H9 (cell line): ENCODE measurements around the gene MYO1F. TPM values are rescaled to one million over a fixed set of nuclear protein-coding genes. Genes with fewer than 3 reads are reported as not detected.

ENCODE experiments used
- DNase-seq: peaks from one replicate; pipeline ENCODE4 v3.0.0-alpha.2; 2017
- H2AFZ ChIP-seq: one replicate; pipeline ENCODE4 v1.6.1; 2013; ENCODE audit warnings: mild to moderate bottlenecking, low read length, control low read depth, moderate library complexity
- H2AK5ac ChIP-seq: 2 replicates; pipeline ENCODE4 v1.6.1; 2013; ENCODE audit warnings: low read length, control low read depth, mixed read lengths; ENCODE audit not compliant: insufficient read length
- H2BK120ac ChIP-seq: one replicate; pipeline ENCODE4 v1.6.1; 2013; ENCODE audit warnings: low read depth, mild to moderate bottlenecking, low read length, control low read depth, inconsistent platforms; ENCODE audit not compliant: poor library complexity, severe bottlenecking
- H2BK12ac ChIP-seq: 2 replicates; pipeline ENCODE4 v1.6.1; 2013; ENCODE audit warnings: low read length, control low read depth, mixed read lengths, low read depth; ENCODE audit not compliant: insufficient read length
- H2BK15ac ChIP-seq: 2 replicates; pipeline ENCODE4 v1.6.1; 2013; ENCODE audit warnings: low read depth, low read length, control low read depth
- H2BK20ac ChIP-seq: one replicate; pipeline ENCODE4 v1.6.1; 2013; ENCODE audit warnings: low read depth, mild to moderate bottlenecking, low read length, control low read depth, inconsistent platforms; ENCODE audit not compliant: poor library complexity, severe bottlenecking
- H2BK5ac ChIP-seq: 2 replicates; pipeline ENCODE4 v1.6.1; 2013; ENCODE audit warnings: low read length, control low read depth, mixed read lengths; ENCODE audit not compliant: insufficient read length
- H3K14ac ChIP-seq: 2 replicates; pipeline ENCODE4 v1.6.1; 2013; ENCODE audit warnings: low read length, control low read depth; ENCODE audit not compliant: insufficient read depth
- H3K18ac ChIP-seq: 2 replicates; pipeline ENCODE4 v1.6.1; 2013; ENCODE audit warnings: low read depth, mild to moderate bottlenecking, mixed read lengths, low read length, control low read depth; ENCODE audit not compliant: insufficient read length
- H3K23ac ChIP-seq: 2 replicates; pipeline ENCODE4 v1.6.1; 2013; ENCODE audit warnings: low read length, control low read depth, mixed read lengths, low read depth; ENCODE audit not compliant: insufficient read length
- H3K23me2 ChIP-seq: 2 replicates; pipeline ENCODE4 v1.6.1; 2013; ENCODE audit warnings: low read depth, mild to moderate bottlenecking, mixed read lengths, low read length, control low read depth; ENCODE audit not compliant: insufficient read length, poor library complexity, severe bottlenecking
- H3K27ac ChIP-seq: 2 replicates; pipeline ENCODE4 v1.5.1; 2013; ENCODE audit warnings: low read length, control low read depth, mixed read lengths, low read depth; ENCODE audit not compliant: insufficient read length
- H3K27me3 ChIP-seq: 2 replicates; pipeline ENCODE4 v1.6.1; 2013; ENCODE audit warnings: low read length, control low read depth, inconsistent platforms; ENCODE audit not compliant: insufficient read depth
- H3K4ac ChIP-seq: 2 replicates; pipeline ENCODE4 v1.6.1; 2013; ENCODE audit warnings: low read depth, mild to moderate bottlenecking, control low read depth, inconsistent platforms, low read length, moderate library complexity
- H3K4me1 ChIP-seq: 2 replicates; pipeline ENCODE4 v1.6.1; 2013; ENCODE audit warnings: low read length, control low read depth, inconsistent platforms; ENCODE audit not compliant: insufficient read depth
- H3K4me2 ChIP-seq: 2 replicates; pipeline ENCODE4 v1.6.1; 2013; ENCODE audit warnings: low read length, control low read depth, mixed read lengths; ENCODE audit not compliant: insufficient read length, insufficient read depth
- H3K56ac ChIP-seq: 2 replicates; pipeline ENCODE4 v1.6.1; 2013; ENCODE audit warnings: low read depth, mild to moderate bottlenecking, mixed read lengths, low read length, control low read depth; ENCODE audit not compliant: insufficient read length
- H3K79me1 ChIP-seq: 2 replicates; pipeline ENCODE4 v1.6.1; 2013; ENCODE audit warnings: low read depth, mild to moderate bottlenecking, moderate library complexity, low read length, control low read depth, inconsistent platforms; ENCODE audit not compliant: insufficient read depth, poor library complexity, severe bottlenecking
- H3K79me2 ChIP-seq: 2 replicates; pipeline ENCODE4 v1.6.1; 2013; ENCODE audit warnings: low read length, control low read depth, inconsistent platforms; ENCODE audit not compliant: insufficient read depth
- H3K9ac ChIP-seq: 2 replicates; pipeline ENCODE4 v1.6.1; 2013; ENCODE audit warnings: low read length, control low read depth, mixed read lengths; ENCODE audit not compliant: insufficient read length; ENCODE audit errors: extremely low read depth
- H3K9me3 ChIP-seq: one replicate; pipeline ENCODE4 v1.6.1; 2013; ENCODE audit warnings: low read depth, low read length, inconsistent platforms; ENCODE audit not compliant: control insufficient read depth
- H3T11ph ChIP-seq: one replicate; pipeline ENCODE4 v1.6.1; 2013; ENCODE audit warnings: mild to moderate bottlenecking, low read length, control low read depth, inconsistent platforms
- H4K20me1 ChIP-seq: one replicate; pipeline ENCODE4 v1.6.1; 2013; ENCODE audit not compliant: control insufficient read depth, insufficient read length, insufficient read depth
- H4K5ac ChIP-seq: 2 replicates; pipeline ENCODE4 v1.6.1; 2013; ENCODE audit warnings: low read depth, mild to moderate bottlenecking, mixed read lengths, low read length, control low read depth; ENCODE audit not compliant: insufficient read length
- H4K8ac ChIP-seq: replicated peaks from 2 replicates; pipeline ENCODE4 v1.6.1; 2013; ENCODE audit warnings: low read length, control low read depth, mixed read lengths, low read depth; ENCODE audit not compliant: insufficient read length
- H4K91ac ChIP-seq: 2 replicates; pipeline ENCODE4 v1.6.1; 2013; ENCODE audit warnings: low read depth, mild to moderate bottlenecking, moderate library complexity, mixed read lengths, low read length, control low read depth; ENCODE audit not compliant: insufficient read length
- H3K27ac Mint-ChIP-seq, 3 experiments: 2 replicates in 2 of 3; 3 replicates in 1 of 3; pipeline ENCODE4 v1.8.0; 2020 to 2021; ENCODE audit warnings: mixed read lengths in 3 of 3, mild to moderate bottlenecking in 1 of 3, moderate library complexity in 1 of 3
- H3K27me3 Mint-ChIP-seq: 2 replicates; pipeline ENCODE4 v1.8.0; 2021; ENCODE audit warnings: low read depth, mild to moderate bottlenecking, moderate library complexity, mixed read lengths
- H3K36me3 Mint-ChIP-seq, 3 experiments: 2 replicates in 2 of 3; 3 replicates in 1 of 3; pipeline ENCODE4 v1.8.0; 2020 to 2021; ENCODE audit warnings: low read depth in 3 of 3, mixed read lengths in 3 of 3; ENCODE audit not compliant: insufficient read depth in 1 of 3
- H3K4me1 Mint-ChIP-seq, 2 experiments: 2 replicates each; pipeline ENCODE4 v1.8.0; 2020; ENCODE audit warnings: mixed read lengths in 2 of 2
- H3K4me3 Mint-ChIP-seq, 2 experiments: 2 replicates in 1 of 2; 3 replicates in 1 of 2; pipeline ENCODE4 v1.8.0; 2020 to 2021; ENCODE audit warnings: mild to moderate bottlenecking in 2 of 2, mixed read lengths in 2 of 2, moderate library complexity in 1 of 2
- H3K9me3 Mint-ChIP-seq, 2 experiments: 2 replicates in 1 of 2; 3 replicates in 1 of 2; pipeline ENCODE4 v1.8.0; 2020; ENCODE audit warnings: mild to moderate bottlenecking in 2 of 2, mixed read lengths in 2 of 2, moderate library complexity in 1 of 2
- CTCF ChIP-seq: fragments of 200-600 bp; sonication (generic); conservative IDR thresholded peaks from 3 replicates; pipeline ENCODE4 v1.8.0; 2021; ENCODE audit warnings: antibody characterized with exemption, mild to moderate bottlenecking
- WGBS: extraction: QIAGEN DNeasy Blood & Tissue Kit; methylation state at CpG from one replicate; pipeline ENCODE4 v1.1.7; 2013; ENCODE audit warnings: missing lambda C conversion rate, low lambda C conversion rate, mixed read lengths; ENCODE audit not compliant: insufficient read length; ENCODE audit errors: extremely low coverage; 5-methylcytosine and 5-hydroxymethylcytosine counted together
- total RNA-seq: library from RNA; stranded (reverse); gene quantifications from 2 replicates; pipeline ENCODE4 v1.2.1, GENCODE V29; 2021

The MYO1F gene
- total RNA-seq, 1 experiment from 2014 or later: 1.0 TPM

DNA sequence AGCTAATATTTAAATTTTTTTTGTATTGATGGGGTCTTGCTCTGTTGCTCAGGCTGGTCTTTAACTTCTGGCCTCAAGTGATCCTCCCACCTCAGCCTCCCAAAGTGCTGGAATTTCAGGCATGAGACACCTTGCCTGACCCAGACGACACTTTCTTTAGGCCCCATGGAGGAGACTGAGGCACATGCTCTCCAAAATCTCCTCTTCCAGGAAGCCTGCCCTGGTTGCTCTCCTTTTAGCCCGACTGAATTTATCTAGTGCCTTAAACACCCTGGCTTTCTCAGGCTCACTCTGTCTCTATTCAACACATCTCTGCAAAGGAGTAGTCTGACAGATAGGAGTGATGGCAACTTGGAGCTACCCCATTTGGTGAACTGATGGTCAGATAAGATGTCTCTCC lies 18.9 kb downstream of the MYO1F start:
- Histone ChIP-seq H3K79me2 (no peaks in the 10 kb centered on the region), H3K18ac (no peak overlapping the region), H3K4me1 (no peaks in the 10 kb centered on the region; the same call in 1 of the 2 replicates), H2BK15ac (no peak overlapping the region), H2BK5ac (no peak overlapping the region), H2BK12ac (no peak overlapping the region), H3K23me2 (no peaks in the 10 kb centered on the region), H3K4me2 (no peak overlapping the region), H4K20me1 (no peaks in the 10 kb centered on the region), H3K56ac (no peak overlapping the region), H2AK5ac (no peak overlapping the region), H3T11ph (no peak overlapping the region), H2AFZ (no peak overlapping the region), H3K4ac (no peak overlapping the region), H2BK120ac (no peak overlapping the region), H2BK20ac (no peak overlapping the region), H4K8ac (no peak overlapping the region), H3K14ac (no peak overlapping the region), H3K9ac (no peak overlapping the region), H4K91ac (no peak overlapping the region), H3K23ac (no peak overlapping the region), H4K5ac (no peak overlapping the region), H3K27me3 (no peaks in the 10 kb centered on the region), H3K79me1 (no peaks in the 10 kb centered on the region), H3K9me3 (no peaks in the 10 kb centered on the region), H3K27ac (no peak overlapping the region)
- no peak for TF ChIP-seq CTCF
- no peak for DNase-seq
- Mint-ChIP-seq H3K4me3 (peak overlapping the region in 1 of 2 experiments; percentile 40; a peak in 1 of 5 replicates), H3K4me1 (peaks cover 2 to 8% of the 10 kb centered on the region in 2 experiments), H3K27ac (no peak overlapping the region), H3K36me3 (no peaks in the 10 kb centered on the region), H3K9me3 (no peaks in the 10 kb centered on the region), H3K27me3 (peaks cover 11% of the 10 kb centered on the region)
- WGBS: no CpG with 5 or more reads among the region's 2 CpGs
